GM20000 (cell line): ENCODE measurements around the gene SMIM22.

ENCODE experiments used
- DNase-seq: peaks from one replicate; pipeline ENCODE4 v3.0.0; 2012; ENCODE audit warnings: low spot score
- CTCF ChIP-seq: IDR thresholded peaks from 2 replicates; pipeline ENCODE4 v1.5.1; 2012; ENCODE audit warnings: mild to moderate bottlenecking, control low read depth; ENCODE audit errors: extremely low read depth, missing control alignments

The SMIM22 gene

GRCh38 chr16:4752351-4753100 is 42.6 kb upstream of the SMIM22 start:
- DNase-seq = no peak
- TF ChIP-seq CTCF = no peak

GRCh38 chr16:4753227-4753626 is 41.9 kb upstream of the SMIM22 start:
- TF ChIP-seq CTCF = no peak
- no peak for DNase-seq

- no peak for TF ChIP-seq CTCF
- no peak for DNase-seq
Observed at GRCh38 chr16:4754865-4755264, 40.3 kb upstream of the SMIM22 start.

GRCh38 chr16:4755687-4756086 is 39.5 kb upstream of the SMIM22 start:
- no peak for TF ChIP-seq CTCF
- DNase-seq = no peak

- DNase-seq = no peak
- no peak for TF ChIP-seq CTCF
Observed at GRCh38 chr16:4760221-4760910, 34.8 kb upstream of the SMIM22 start.

GRCh38 chr16:4762205-4762604 is 33.0 kb upstream of the SMIM22 start:
- no peak for TF ChIP-seq CTCF
- DNase-seq = no peak

GRCh38 chr16:4763791-4764190 is 31.4 kb upstream of the SMIM22 start:
- TF ChIP-seq CTCF = no peak
- DNase-seq = no peak
